Tibial artery (tissue), 4 donors: ENCODE data around the gene HAAO.

Experiments
- DNase-seq, 2 donors: peaks; one replicate each; pipeline ENCODE4 v3.0.0-alpha.2; 2019
- H3K27ac ChIP-seq, 2 donors: fragments of 200-600 bp; sonication (generic) in 1 of 2; 1 replicate in 1 of 2; 2 replicates in 1 of 2; pipeline ENCODE4 v1.5.1; 2018 to 2019; ENCODE audit warnings: mild to moderate bottlenecking in 1 of 2
- H3K27me3 ChIP-seq, 2 donors: fragments of 200-600 bp; sonication (generic) in 1 of 2; one replicate each; pipeline versions ENCODE4 v1.5.1 to v1.6.0; 2016 to 2019
- H3K36me3 ChIP-seq, 3 donors: fragments of 200-600 bp; sonication (generic) in 2 of 3; one replicate each; pipeline ENCODE4 v1.5.1; 2016 to 2019; ENCODE audit warnings: mild to moderate bottlenecking in 2 of 3
- H3K4me1 ChIP-seq, 4 donors: fragments of 200-600 bp; sonication (generic) in 2 of 4; 1 replicate in 3 of 4; 2 replicates in 1 of 4; pipeline ENCODE4 v1.5.1; 2016 to 2019
- H3K4me3 ChIP-seq, 2 donors: fragments of 200-600 bp; sonication (generic) in 1 of 2; 1 replicate in 1 of 2; 2 replicates in 1 of 2; pipeline ENCODE4 v1.5.1; 2018 to 2019; ENCODE audit warnings: mild to moderate bottlenecking in 2 of 2
- H3K9me3 ChIP-seq, 3 donors: fragments of 200-600 bp; sonication (generic) in 1 of 3; one replicate each; pipeline ENCODE4 v1.5.1; 2016 to 2019
- CTCF ChIP-seq, 2 experiments: fragments of 200-600 bp in 1 of 2; fragments of 450-650 bp in 1 of 2; IDR thresholded peaks; one replicate each; pipeline ENCODE4 v1.5.1; 2017 to 2019; ENCODE audit warnings: antibody characterized with exemption in 2 of 2, mild to moderate bottlenecking in 1 of 2, moderate library complexity in 1 of 2
- intact Hi-C: fragments of 100-400 bp; cut with DNase I; formaldehyde crosslinking; loops from one replicate; pipeline ENCODE4 v1.15.0; 2023; ENCODE audit warnings: low total_unique reads

Gene HAAO

GRCh38 chr2:42806786-42807185, 14.4 kb upstream of the HAAO start:
- Histone ChIP-seq H3K4me1 (peaks cover 0 to 13% (median 10%) of the 10 kb centered on the region in 4 donors), H3K36me3 (no peaks in the 10 kb centered on the region), H3K27me3 (no peaks in the 10 kb centered on the region), H3K27ac (no peak overlapping the region), H3K9me3 (no peaks in the 10 kb centered on the region), H3K4me3 (no peak overlapping the region)
- DNase-seq: no peak
- intact Hi-C loops: no loop called here
- TF ChIP-seq CTCF (IDR thresholded peaks at IDR 0.05): no peak

GRCh38 chr2:42804891-42805290, 12.5 kb upstream of the HAAO start:
- peaks cover 0 to 19% (median 10%) of the 10 kb centered on the region in 4 donors for H3K4me1 ChIP-seq
- intact Hi-C loops: no loop called here
- H3K9me3 ChIP-seq: no peaks in the 10 kb centered on the region
- no peak overlapping the region for H3K27ac ChIP-seq
- H3K27me3 ChIP-seq: no peaks in the 10 kb centered on the region
- DNase-seq: no peak
- H3K36me3 ChIP-seq: no peaks in the 10 kb centered on the region
- TF ChIP-seq CTCF (IDR thresholded peaks at IDR 0.05): no peak
- H3K4me3 ChIP-seq: no peak overlapping the region

- Histone ChIP-seq H3K4me3 (no peak overlapping the region), H3K9me3 (no peaks in the 10 kb centered on the region), H3K27me3 (no peaks in the 10 kb centered on the region), H3K4me1 (peaks cover 0 to 19% (median 10%) of the 10 kb centered on the region in 4 donors), H3K27ac (no peak overlapping the region), H3K36me3 (no peaks in the 10 kb centered on the region)
- TF ChIP-seq CTCF (IDR thresholded peaks at IDR 0.05): no peak
- no peak for DNase-seq
- intact Hi-C loops: no loop called here
Observed at GRCh38 chr2:42804338-42804737, 12.0 kb upstream of the HAAO start.

- H3K27me3 ChIP-seq: no peaks in the 10 kb centered on the region
Observed at GRCh38 chr2:42802150-42802549, 9.8 kb upstream of the HAAO start.

GRCh38 chr2:42801381-42801780, 9.0 kb upstream of the HAAO start:
- H3K36me3 ChIP-seq: no peaks in the 10 kb centered on the region
- no peak for TF ChIP-seq CTCF (IDR thresholded peaks at IDR 0.05)
- intact Hi-C loops: no loop called here
- no peak overlapping the region for H3K4me3 ChIP-seq
- H3K27me3 ChIP-seq: no peaks in the 10 kb centered on the region
- DNase-seq: no peak
- H3K27ac ChIP-seq: peak overlapping the region; percentile 3 to 64
- H3K4me1 ChIP-seq: peaks cover 0 to 21% (median 6%) of the 10 kb centered on the region in 4 donors
- H3K9me3 ChIP-seq: no peaks in the 10 kb centered on the region

More at GRCh38 chr2:42802150-42802549, 9.8 kb upstream of the HAAO start:
- no peak for DNase-seq
- H3K27ac ChIP-seq: no peak overlapping the region
- no peak for TF ChIP-seq CTCF (IDR thresholded peaks at IDR 0.05)
- no peaks in the 10 kb centered on the region for H3K9me3 ChIP-seq
- intact Hi-C loops: no loop called here
- H3K4me1 ChIP-seq: peaks cover 0 to 13% (median 4%) of the 10 kb centered on the region in 4 donors
- no peaks in the 10 kb centered on the region for H3K36me3 ChIP-seq
- no peak overlapping the region for H3K4me3 ChIP-seq

- intact Hi-C loops: no loop called here
- Histone ChIP-seq H3K36me3 (no peaks in the 10 kb centered on the region), H3K4me1 (peaks cover 0 to 25% (median 9%) of the 10 kb centered on the region in 4 donors), H3K9me3 (no peaks in the 10 kb centered on the region), H3K27ac (peak overlapping the region; percentile 3 to 64), H3K27me3 (no peaks in the 10 kb centered on the region), H3K4me3 (no peak overlapping the region)
- no peak for DNase-seq
- TF ChIP-seq CTCF (IDR thresholded peaks at IDR 0.05): no peak
Observed at GRCh38 chr2:42800981-42801380, 8.6 kb upstream of the HAAO start.
